ENCODE data around the gene GRIK1. TPM values are rescaled to one million over a fixed set of nuclear protein-coding genes. Genes with fewer than 3 reads are reported as not detected.

Gene GRIK1
- total RNA-seq, 1 experiment from 2014 or later: not detected

- 0 out of 2 replicates have a peak, but pooled peaks cover 3% of the 10 kb centered on the region for H3K9me3 ChIP-seq (ENCODE audit: insufficient read depth, low read depth)
- no peaks in the 10 kb centered on the region for H3K36me3 ChIP-seq (ENCODE audit: low read depth)
- intact Hi-C loops (cut with micrococcal nuclease; ENCODE audit: unreplicated experiment): no loop called here
- H3K9me2 ChIP-seq (ENCODE audit: insufficient read depth): no peaks in the 10 kb centered on the region
- H3K79me2 ChIP-seq (ENCODE audit: low read depth): no peaks in the 10 kb centered on the region
- H3F3A ChIP-seq (ENCODE audit: insufficient read depth, low read depth): no peaks in the 10 kb centered on the region
- H3K4me2 ChIP-seq: no peak overlapping the region
- DNase-seq: no peak
- H3K27ac ChIP-seq: no peak overlapping the region
- H3K27me3 ChIP-seq (ENCODE audit: insufficient read depth, low read depth): no peaks in the 10 kb centered on the region
- H4K20me1 ChIP-seq (ENCODE audit: insufficient read depth): no peaks in the 10 kb centered on the region
- TF ChIP-seq EZH2 (IDR thresholded peaks at IDR 0.05; ENCODE audit: low read depth): no peak
- TF ChIP-seq CTCF (conservative IDR thresholded peaks at IDR 0.05): no peak
- ChIA-PET CTCF (no interaction called here), POLR2A (ENCODE audit: unreplicated experiment) (no interaction called here)
- H3K4me1 ChIP-seq (replicated peaks; ENCODE audit: insufficient read depth): no peaks in the 10 kb centered on the region
- H2AFZ ChIP-seq: no peak overlapping the region
- no peak overlapping the region for H3K4me3 ChIP-seq
- no TSS peak for BruUV-seq (replicated peaks)
These were observed 428.7 kb downstream of the GRIK1 start for GRCh38 chr21:29511096-29511495.

GRCh38 chr21:29509121-29509520 lies 430.7 kb downstream of the GRIK1 start:
- no peak for DNase-seq
- Histone ChIP-seq H3K4me3 (no peak overlapping the region), H4K20me1 (ENCODE audit: insufficient read depth) (no peaks in the 10 kb centered on the region), H3K27ac (no peak overlapping the region), H3K9me3 (ENCODE audit: insufficient read depth, low read depth) (0 out of 2 replicates have a peak, but pooled peaks cover 3% of the 10 kb centered on the region), H3K4me2 (no peak overlapping the region), H3K9me2 (ENCODE audit: insufficient read depth) (no peaks in the 10 kb centered on the region), H3K4me1 (replicated peaks; ENCODE audit: insufficient read depth) (no peaks in the 10 kb centered on the region), H3F3A (ENCODE audit: insufficient read depth, low read depth) (no peaks in the 10 kb centered on the region), H3K27me3 (ENCODE audit: insufficient read depth, low read depth) (no peaks in the 10 kb centered on the region), H3K36me3 (ENCODE audit: low read depth) (no peaks in the 10 kb centered on the region), H3K79me2 (ENCODE audit: low read depth) (no peaks in the 10 kb centered on the region), H2AFZ (no peak overlapping the region)
- CTCF ChIA-PET: no interaction called here
- no TSS peak for BruUV-seq (replicated peaks)
- POLR2A ChIA-PET (ENCODE audit: unreplicated experiment): no interaction called here
- intact Hi-C loops (cut with micrococcal nuclease; ENCODE audit: unreplicated experiment): no loop called here
- no peak for TF ChIP-seq EZH2 (IDR thresholded peaks at IDR 0.05; ENCODE audit: low read depth)
- no peak for TF ChIP-seq CTCF (conservative IDR thresholded peaks at IDR 0.05)

- no peaks in the 10 kb centered on the region for H3K9me2 ChIP-seq (ENCODE audit: insufficient read depth)
- CTCF ChIA-PET: no interaction called here
- no peaks in the 10 kb centered on the region for H3K79me2 ChIP-seq (ENCODE audit: low read depth)
- no peak overlapping the region for H3K27ac ChIP-seq
- TF ChIP-seq EZH2 (IDR thresholded peaks at IDR 0.05; ENCODE audit: low read depth): no peak
- no peak for TF ChIP-seq CTCF (conservative IDR thresholded peaks at IDR 0.05)
- no peaks in the 10 kb centered on the region for H3K4me1 ChIP-seq (replicated peaks; ENCODE audit: insufficient read depth)
- BruUV-seq (replicated peaks): no TSS peak
- no peak for DNase-seq
- H3K9me3 ChIP-seq (ENCODE audit: insufficient read depth, low read depth): no peaks in the 10 kb centered on the region
- no peaks in the 10 kb centered on the region for H3F3A ChIP-seq (ENCODE audit: insufficient read depth, low read depth)
- H3K4me2 ChIP-seq: no peak overlapping the region
- POLR2A ChIA-PET (ENCODE audit: unreplicated experiment): no interaction called here
- no peaks in the 10 kb centered on the region for H4K20me1 ChIP-seq (ENCODE audit: insufficient read depth)
- no peaks in the 10 kb centered on the region for H3K27me3 ChIP-seq (ENCODE audit: insufficient read depth, low read depth)
- no peak overlapping the region for H2AFZ ChIP-seq
- H3K36me3 ChIP-seq (ENCODE audit: low read depth): no peaks in the 10 kb centered on the region
- H3K4me3 ChIP-seq: no peak overlapping the region
- intact Hi-C loops (cut with micrococcal nuclease; ENCODE audit: unreplicated experiment): no loop called here
These were observed 431.5 kb downstream of the GRIK1 start for GRCh38 chr21:29508301-29508700.

All from PC-9 (cell line).